GM11168 (cell line): ENCODE data around the gene DSTN.

Source experiments
- in situ Hi-C: fragments of 300-500 bp; cut with MboI; formaldehyde crosslinking; loops from one replicate; pipeline ENCODE4 v1.12.0; 2022; ENCODE audit warnings: low sequenced_read_pairs; ENCODE audit not compliant: unreplicated experiment

The DSTN gene

GRCh38 chr20:17569616-17570346, at the start of gene DSTN:
Gene DSTN, plus strand, starts transcription at chr20:17570075. Its CDS starts 134 bp downstream, at chr20:17570209.
- in situ Hi-C loops = no loop called here

GRCh38 chr20:17520583-17520982, 49.3 kb upstream of the DSTN start:
- in situ Hi-C loops = no loop called here

- in situ Hi-C loops = no loop called here
Observed at GRCh38 chr20:17522528-17522927, 47.3 kb upstream of the DSTN start.

GRCh38 chr20:17523326-17523725, 46.5 kb upstream of the DSTN start:
- in situ Hi-C loops = no loop called here

GRCh38 chr20:17524560-17524959, 45.3 kb upstream of the DSTN start:
- in situ Hi-C loops = no loop called here

GRCh38 chr20:17525132-17525531, 44.7 kb upstream of the DSTN start:
- in situ Hi-C loops = loop anchor here (25.0 kb wide), 1 partner anchor 412 kb away; no protein-coding TSS in a partner anchor

- in situ Hi-C loops = loop anchor here (25.0 kb wide), 1 partner anchor 412 kb away; no protein-coding TSS in a partner anchor
Observed at GRCh38 chr20:17525650-17526049, 44.2 kb upstream of the DSTN start.

- in situ Hi-C loops = loop anchor here (25.0 kb wide), 1 partner anchor 408 kb away; no protein-coding TSS in a partner anchor
Observed at GRCh38 chr20:17529586-17529985, 40.3 kb upstream of the DSTN start.

- in situ Hi-C loops = loop anchor here (25.0 kb wide), 1 partner anchor 407 kb away; no protein-coding TSS in a partner anchor
Observed at GRCh38 chr20:17530153-17530552, 39.7 kb upstream of the DSTN start.

- in situ Hi-C loops = loop anchor here (25.0 kb wide), 1 partner anchor 406 kb away; no protein-coding TSS in a partner anchor
Observed at GRCh38 chr20:17530716-17531664, 38.9 kb upstream of the DSTN start, which contains the start of gene BFSP1. Gene BFSP1, minus strand, starts transcription at chr20:17531379. Its CDS starts 50 bp downstream, at chr20:17531329.

- in situ Hi-C loops = loop anchor here (25.0 kb wide), 1 partner anchor 406 kb away; no protein-coding TSS in a partner anchor
Observed at GRCh38 chr20:17531665-17532025, 38.2 kb upstream of the DSTN start.

- in situ Hi-C loops = loop anchor here (25.0 kb wide), 1 partner anchor 404 kb away; no protein-coding TSS in a partner anchor
Observed at GRCh38 chr20:17533396-17533795, 36.5 kb upstream of the DSTN start.

GRCh38 chr20:17534077-17534476, 35.8 kb upstream of the DSTN start:
- in situ Hi-C loops = loop anchor here (25.0 kb wide), 1 partner anchor 403 kb away; no protein-coding TSS in a partner anchor

GRCh38 chr20:17536944-17537444, 32.9 kb upstream of the DSTN start:
- in situ Hi-C loops = loop anchor here (25.0 kb wide), 1 partner anchor 400 kb away; no protein-coding TSS in a partner anchor

- in situ Hi-C loops = loop anchor here (25.0 kb wide), 1 partner anchor 399 kb away; no protein-coding TSS in a partner anchor
Observed at GRCh38 chr20:17537959-17538358, 31.9 kb upstream of the DSTN start.

GRCh38 chr20:17538517-17539170, 31.2 kb upstream of the DSTN start:
- in situ Hi-C loops = loop anchor here (25.0 kb wide), 1 partner anchor 399 kb away; no protein-coding TSS in a partner anchor

- in situ Hi-C loops = loop anchor here (25.0 kb wide), 1 partner anchor 396 kb away; no protein-coding TSS in a partner anchor
Observed at GRCh38 chr20:17541596-17541995, 28.3 kb upstream of the DSTN start.

GRCh38 chr20:17541996-17542395, 27.9 kb upstream of the DSTN start:
- in situ Hi-C loops = loop anchor here (25.0 kb wide), 1 partner anchor 395 kb away; no protein-coding TSS in a partner anchor

GRCh38 chr20:17542481-17542880, 27.4 kb upstream of the DSTN start:
- in situ Hi-C loops = loop anchor here (25.0 kb wide), 1 partner anchor 395 kb away; no protein-coding TSS in a partner anchor
